ENCODE results near the gene STAP1.

DNA sequence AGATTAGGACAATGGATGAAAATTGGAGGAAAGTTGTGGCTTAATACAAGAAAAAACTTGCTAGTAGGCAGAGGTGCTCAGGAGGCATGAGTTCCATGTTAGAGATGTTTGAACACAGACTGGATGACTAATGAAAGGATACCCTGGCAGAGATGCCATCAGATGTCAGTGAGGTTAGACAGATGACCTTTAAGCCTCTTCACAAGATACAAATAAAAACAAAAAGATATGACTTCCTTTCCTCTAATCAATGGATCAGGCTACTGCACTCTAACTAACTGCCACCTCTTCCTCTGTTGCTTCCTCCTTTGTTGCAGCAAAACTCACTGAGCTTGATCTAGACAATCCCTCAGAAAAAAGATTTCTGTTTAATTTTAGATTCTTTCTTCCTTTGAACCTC, 14.7 kb downstream of the STAP1 start:
- TF ChIP-seq, protein P1, sequence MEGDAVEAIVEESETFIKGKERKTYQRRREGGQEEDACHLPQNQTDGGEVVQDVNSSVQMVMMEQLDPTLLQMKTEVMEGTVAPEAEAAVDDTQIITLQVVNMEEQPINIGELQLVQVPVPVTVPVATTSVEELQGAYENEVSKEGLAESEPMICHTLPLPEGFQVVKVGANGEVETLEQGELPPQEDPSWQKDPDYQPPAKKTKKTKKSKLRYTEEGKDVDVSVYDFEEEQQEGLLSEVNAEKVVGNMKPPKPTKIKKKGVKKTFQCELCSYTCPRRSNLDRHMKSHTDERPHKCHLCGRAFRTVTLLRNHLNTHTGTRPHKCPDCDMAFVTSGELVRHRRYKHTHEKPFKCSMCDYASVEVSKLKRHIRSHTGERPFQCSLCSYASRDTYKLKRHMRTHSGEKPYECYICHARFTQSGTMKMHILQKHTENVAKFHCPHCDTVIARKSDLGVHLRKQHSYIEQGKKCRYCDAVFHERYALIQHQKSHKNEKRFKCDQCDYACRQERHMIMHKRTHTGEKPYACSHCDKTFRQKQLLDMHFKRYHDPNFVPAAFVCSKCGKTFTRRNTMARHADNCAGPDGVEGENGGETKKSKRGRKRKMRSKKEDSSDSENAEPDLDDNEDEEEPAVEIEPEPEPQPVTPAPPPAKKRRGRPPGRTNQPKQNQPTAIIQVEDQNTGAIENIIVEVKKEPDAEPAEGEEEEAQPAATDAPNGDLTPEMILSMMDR (IDR thresholded peaks at IDR 0.05): no peak
- TF ChIP-seq POLR2A (IDR thresholded peaks at IDR 0.05): no peak
